Stimulated activated naive CD8-positive, alpha-beta T cell treated with anti-CD3 and anti-CD28 coated beads, Interleukin-15, Interleukin-2, amounts not matched to agents 100 ng/mL and 50 ng/mL, for 24 hours (primary cell): ENCODE data around the gene IL11RA.
A peak's percentile ranks its signal among the peaks of the same experiment; 100 is the strongest.

Source experiments
- H3K27ac Mint-ChIP-seq: one replicate; pipeline ENCODE4 v1.8.0; 2021; ENCODE audit warnings: mild to moderate bottlenecking, mixed read lengths
- H3K27me3 Mint-ChIP-seq: one replicate; pipeline ENCODE4 v1.8.0; 2021; ENCODE audit warnings: mixed read lengths
- H3K36me3 Mint-ChIP-seq: one replicate; pipeline ENCODE4 v1.8.0; 2021; ENCODE audit warnings: low read depth, mixed read lengths
- H3K4me1 Mint-ChIP-seq: one replicate; pipeline ENCODE4 v1.8.0; 2021; ENCODE audit warnings: low read depth, mixed read lengths
- H3K4me3 Mint-ChIP-seq: one replicate; pipeline ENCODE4 v1.8.0; 2021; ENCODE audit warnings: mild to moderate bottlenecking, mixed read lengths
- H3K9me3 Mint-ChIP-seq: one replicate; pipeline ENCODE4 v1.8.0; 2021; ENCODE audit warnings: mixed read lengths

The IL11RA gene

DNA sequence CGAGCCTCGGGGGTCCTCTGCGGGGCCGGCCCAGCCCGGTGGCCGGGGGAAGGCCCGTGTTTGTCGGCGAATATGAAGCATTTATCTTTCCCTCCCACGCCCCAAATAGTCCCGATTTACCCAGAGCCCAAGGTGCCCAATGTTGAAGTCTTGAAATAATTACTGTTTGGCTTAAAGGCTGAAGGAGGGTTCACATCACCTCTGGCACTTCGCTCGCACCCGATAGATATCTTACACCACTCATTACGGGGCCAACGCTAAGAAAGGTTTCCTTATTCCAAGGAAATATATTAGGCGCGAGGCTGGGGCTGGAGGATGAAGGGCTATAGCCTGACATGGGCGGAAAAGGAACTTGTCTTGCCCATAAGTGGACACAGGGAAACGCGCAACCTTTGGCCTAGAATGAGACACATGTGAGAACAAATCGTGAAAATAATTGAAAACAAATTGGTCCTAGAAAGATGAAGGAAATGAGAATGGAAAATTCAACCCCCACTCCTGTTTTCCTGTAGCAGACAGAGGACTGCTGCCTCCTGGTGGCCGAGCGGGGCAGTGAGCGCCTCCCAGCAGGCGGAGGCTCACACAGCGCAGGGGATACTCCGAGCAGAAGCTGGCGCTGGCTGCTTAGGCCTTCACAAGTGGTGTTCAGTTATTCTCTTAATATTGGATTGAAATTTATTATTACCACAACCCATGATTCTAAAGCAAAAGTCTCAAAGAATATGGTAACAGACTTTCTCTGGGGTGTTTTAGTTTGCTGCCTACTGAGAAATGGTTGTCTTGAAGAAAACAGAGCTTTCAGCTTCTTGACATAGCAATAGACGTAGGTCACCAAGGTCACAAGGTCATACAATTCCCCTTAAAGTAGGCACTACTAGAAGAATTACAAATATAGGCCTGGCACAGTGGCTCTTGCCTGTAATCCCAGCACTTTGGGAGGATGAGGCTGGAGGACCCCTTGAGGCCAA, 50.1 kb downstream of the IL11RA start:
- no peaks in the 10 kb centered on the region for H3K9me3 Mint-ChIP-seq
- peaks cover 10% of the 10 kb centered on the region for H3K27me3 Mint-ChIP-seq
- no peaks in the 10 kb centered on the region for H3K36me3 Mint-ChIP-seq
- H3K4me1 Mint-ChIP-seq = peaks cover 8% of the 10 kb centered on the region
- H3K27ac Mint-ChIP-seq = peak overlapping the region; percentile 32
- H3K4me3 Mint-ChIP-seq = peak overlapping the region; percentile 81

DNA sequence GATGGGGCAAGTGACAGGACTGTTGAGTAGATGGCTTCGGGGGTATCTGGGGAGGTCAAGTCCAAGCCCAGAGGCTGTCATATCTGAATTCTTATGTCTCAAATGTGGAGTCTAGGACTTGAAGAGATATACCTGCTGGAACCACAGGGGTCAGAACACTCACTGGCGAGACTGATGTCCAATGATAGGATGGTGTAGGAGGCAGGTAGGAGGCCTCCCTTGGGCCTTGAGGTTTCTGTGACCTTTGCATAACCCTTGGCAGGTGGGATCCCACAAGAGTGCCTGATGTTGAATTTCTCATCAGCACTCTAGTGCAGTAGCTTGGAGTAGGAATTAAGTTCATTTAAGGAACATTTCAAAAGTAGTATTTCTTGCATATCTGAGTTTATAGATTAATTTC, 55.1 kb downstream of the IL11RA start:
- Mint-ChIP-seq H3K27me3 (peaks cover 4% of the 10 kb centered on the region), H3K4me1 (peaks cover under 1% of the 10 kb centered on the region), H3K9me3 (no peaks in the 10 kb centered on the region), H3K4me3 (no peak overlapping the region), H3K27ac (no peak overlapping the region), H3K36me3 (no peaks in the 10 kb centered on the region)

DNA sequence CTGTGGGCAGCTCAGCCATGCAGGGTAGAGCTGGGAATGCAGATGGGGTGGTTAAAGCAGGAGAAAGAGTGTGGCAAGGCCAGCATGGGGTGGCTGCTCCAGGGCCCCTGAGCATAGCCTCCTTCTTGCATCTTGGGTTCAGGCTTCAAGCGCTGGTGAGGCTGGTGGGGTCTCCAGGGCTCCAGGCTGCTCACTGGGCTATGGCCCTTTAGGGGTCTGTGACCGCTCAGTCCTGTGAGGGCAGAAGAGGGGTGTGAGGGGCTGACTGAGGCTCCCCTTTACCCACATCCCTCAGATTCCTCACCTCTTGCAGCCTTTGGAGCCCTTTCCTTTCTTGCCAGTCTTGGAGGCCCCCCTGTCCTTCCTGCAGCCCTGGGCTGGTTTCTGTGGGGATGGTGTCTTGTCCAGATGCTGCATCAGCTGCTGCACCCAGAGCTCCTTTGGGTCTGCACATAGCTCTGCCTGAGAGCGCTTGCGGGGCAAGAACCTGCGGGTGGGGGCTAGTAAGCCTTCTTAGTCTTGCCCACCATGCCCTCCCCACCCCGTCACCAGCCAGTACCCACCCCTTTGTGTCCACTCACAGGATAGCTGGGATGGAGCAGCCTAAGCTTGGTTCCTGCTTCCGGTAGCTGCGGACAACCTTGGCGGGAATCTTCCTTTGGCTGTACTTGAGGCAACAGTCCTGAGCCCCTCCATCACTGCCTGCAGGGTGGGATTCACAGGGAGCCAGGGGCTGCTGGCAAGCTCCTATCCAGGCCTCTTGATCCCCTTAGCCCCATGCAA, 57.4 kb downstream of the IL11RA start:
- H3K27me3 Mint-ChIP-seq = peaks cover 13% of the 10 kb centered on the region
- no peak overlapping the region for H3K4me3 Mint-ChIP-seq
- H3K9me3 Mint-ChIP-seq = no peaks in the 10 kb centered on the region
- no peaks in the 10 kb centered on the region for H3K36me3 Mint-ChIP-seq
- no peaks in the 10 kb centered on the region for H3K4me1 Mint-ChIP-seq
- H3K27ac Mint-ChIP-seq = no peak overlapping the region

DNA sequence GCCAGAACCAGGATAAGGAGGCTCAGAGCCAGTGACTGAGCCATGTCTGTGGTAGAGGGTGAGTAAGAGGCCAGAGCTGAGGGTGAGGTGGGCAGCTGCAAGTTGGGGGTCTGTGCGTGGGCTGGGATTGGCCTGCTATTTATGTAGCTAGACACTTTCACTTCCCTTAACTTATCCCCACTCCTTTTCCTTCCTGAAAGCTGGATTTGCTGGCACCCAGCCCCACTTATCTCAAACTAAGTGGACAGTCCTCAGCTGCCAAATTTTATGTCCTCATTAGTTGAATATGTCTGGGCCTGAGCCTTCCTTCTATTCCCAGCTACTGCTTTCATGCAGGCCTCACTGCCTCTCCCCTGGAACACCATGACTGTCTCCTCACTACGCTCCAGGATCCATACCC, 58.0 kb downstream of the IL11RA start, which contains the start of gene CCL21:
CCL21 (minus strand) TSS at position 114 of the 400 bp plus-strand sequence; CDS start at position 44, 70 bp downstream.
- Mint-ChIP-seq H3K4me1 (no peaks in the 10 kb centered on the region), H3K36me3 (no peaks in the 10 kb centered on the region), H3K27ac (no peak within 1 kb of the TSS), H3K27me3 (peaks cover 13% of the 10 kb centered on the region), H3K4me3 (no peak within 1 kb of the TSS), H3K9me3 (no peaks in the 10 kb centered on the region)
